ENCODE data around the gene MYB. TPM values are rescaled to one million over a fixed set of nuclear protein-coding genes. Genes with fewer than 3 reads are reported as not detected.

MYB gene
- total and polyA plus RNA-seq, 2 of the 8 experiments (the other 6 are each of a cell fraction or from before 2014, with no cell fraction given), result 4.0 to 7.6 TPM

- FAIRE-seq (no peak), DNase-seq (ENCODE audit: low read depth in 1 of 2, low spot score in 2 of 2) (no peak)
- CTCF ChIA-PET (ENCODE audit: partially characterized antibody), result interaction anchor here (0.6 to 1.2 kb wide), 7 partner anchors 12 to 631 kb away, joined by 3 to 5 read pairs (median 3); no protein-coding TSS in a partner anchor
- Histone ChIP-seq H3K23me2 (ENCODE audit: low read depth, low read length) (no peaks in the 10 kb centered on the region), H4K8ac (ENCODE audit: extremely low read depth, insufficient read depth, low read length) (no peak overlapping the region), H4K5ac (ENCODE audit: insufficient read length, low read depth, low read length) (no peak overlapping the region), H2BK120ac (replicated peaks; ENCODE audit: low read depth, low read length) (no peak overlapping the region), H2BK12ac (ENCODE audit: low read depth, low read length) (no peak overlapping the region), H3K9me3 (ENCODE audit: insufficient read depth in 2 of 2, low read depth in 1 of 2, low read length in 1 of 2) (no peaks in the 10 kb centered on the region), H3K4me3 (ENCODE audit: extremely low read depth in 1 of 4, insufficient read depth in 2 of 4, low read depth in 3 of 4, low read length in 4 of 4) (no peak overlapping the region), H3K4ac (replicated peaks; ENCODE audit: insufficient read length, low read depth, low read length) (no peak overlapping the region), H2AK5ac (ENCODE audit: low read depth, low read length) (no peak overlapping the region), H3K4me1 (replicated peaks in 1 of 4; ENCODE audit: control insufficient read depth in 3 of 4, insufficient read depth in 4 of 4, low read length in 3 of 4) (no peaks in the 10 kb centered on the region), H3K27ac (ENCODE audit: low read depth, low read length) (no peak overlapping the region), H3K79me2 (ENCODE audit: control insufficient read depth in 1 of 2, insufficient read depth in 2 of 2, low read length in 2 of 2) (no peaks in the 10 kb centered on the region), H3K9ac (replicated peaks in 1 of 4; ENCODE audit: extremely low read depth in 1 of 4, low read depth in 3 of 4, low read length in 3 of 4) (no peak overlapping the region), H4K20me1 (replicated peaks in 1 of 2; ENCODE audit: control insufficient read depth in 1 of 2, insufficient read depth in 2 of 2, low read length in 2 of 2) (no peaks in the 10 kb centered on the region), H3K56ac (replicated peaks; ENCODE audit: insufficient read length, low read depth, low read length) (no peak overlapping the region), H3K27me3 (replicated peaks in 1 of 4; ENCODE audit: control insufficient read depth in 3 of 4, extremely low read depth in 1 of 4, insufficient read depth in 3 of 4, low read length in 3 of 4) (no peaks in the 10 kb centered on the region), H3K36me3 (ENCODE audit: control insufficient read depth in 2 of 4, insufficient read depth in 4 of 4, low read length in 3 of 4) (peaks cover 0 to 80% (median 12%) of the 10 kb centered on the region in 4 experiments; a peak in 5 of 8 replicates), H2BK20ac (ENCODE audit: low read length) (no peak overlapping the region), H2BK5ac (ENCODE audit: low read depth, low read length) (no peak overlapping the region), H2AFZ (ENCODE audit: low read length) (no peak overlapping the region), H3K23ac (ENCODE audit: insufficient read length) (no peak overlapping the region), H3K4me2 (ENCODE audit: insufficient read depth in 1 of 2, low read depth in 2 of 2, low read length in 2 of 2) (no peak overlapping the region), H3K14ac (ENCODE audit: insufficient read length) (no peak overlapping the region), H4K91ac (replicated peaks; ENCODE audit: insufficient read length, low read length) (no peak overlapping the region), H3K18ac (ENCODE audit: extremely low read depth, low read length) (no peak overlapping the region), H2BK15ac (ENCODE audit: low read length) (no peak overlapping the region), H3K79me1 (ENCODE audit: low read depth, low read length) (no peaks in the 10 kb centered on the region)
- POLR2A ChIA-PET (ENCODE audit: partially characterized antibody), result no interaction called here
- WGBS, 2 experiments (ENCODE audit: extremely low coverage in 1 of 2, insufficient coverage in 1 of 2, insufficient read length in 1 of 2, insufficient replicate concordance in 2 of 2, low coverage in 1 of 2, low lambda C conversion rate in 2 of 2, missing lambda C conversion rate in 1 of 2), result 92% methylated on average over 1 of the region's 1 CpG; no CpG with 5 or more reads in 1 of the 2 experiments
- TF ChIP-seq RXRA (IDR thresholded peaks at IDR 0.05; ENCODE audit: insufficient read depth, low read depth, low read length) (no peak), NANOG (IDR thresholded peaks at IDR 0.05; ENCODE audit: insufficient read depth, low read depth, low read length, poor library complexity, severe bottlenecking) (no peak), SIN3A (conservative IDR thresholded peaks at IDR 0.05 in 1 of 2, IDR thresholded peaks at IDR 0.05 in 1 of 2; ENCODE audit: low read depth in 1 of 2, low read length in 2 of 2) (no peak)
Observed at GRCh38 chr6:135202836-135203235, 21.7 kb downstream of the MYB start.

Measured in H1 (cell line).